GM13976 (cell line): ENCODE measurements around the gene FBP2.
"Not testable (repeated sequence)": the region's sequence is repeated elsewhere in the genome, so short reads cannot be mapped to it uniquely, and the experiment has no call there.

Source experiments
- DNase-seq: peaks from one replicate; pipeline ENCODE4 v3.0.0; 2012; ENCODE audit warnings: low spot score
- CTCF ChIP-seq: IDR thresholded peaks from 2 replicates; pipeline ENCODE4 v1.5.1; 2012; ENCODE audit warnings: borderline replicate concordance, mild to moderate bottlenecking; ENCODE audit not compliant: insufficient read depth; ENCODE audit errors: extremely low read depth, missing control alignments, control extremely low read depth
- in situ Hi-C: fragments of 300-500 bp; cut with MboI; formaldehyde crosslinking; loops from one replicate; pipeline ENCODE4 v1.12.0; 2022; ENCODE audit warnings: low sequenced_read_pairs, mixed read lengths, inconsistent platforms; ENCODE audit not compliant: unreplicated experiment

Gene FBP2

GRCh38 chr9:94568250-94568889 lies 25.3 kb downstream of the FBP2 start:
- no peak for DNase-seq
- TF ChIP-seq CTCF: no peak
- in situ Hi-C loops: no loop called here

DNA sequence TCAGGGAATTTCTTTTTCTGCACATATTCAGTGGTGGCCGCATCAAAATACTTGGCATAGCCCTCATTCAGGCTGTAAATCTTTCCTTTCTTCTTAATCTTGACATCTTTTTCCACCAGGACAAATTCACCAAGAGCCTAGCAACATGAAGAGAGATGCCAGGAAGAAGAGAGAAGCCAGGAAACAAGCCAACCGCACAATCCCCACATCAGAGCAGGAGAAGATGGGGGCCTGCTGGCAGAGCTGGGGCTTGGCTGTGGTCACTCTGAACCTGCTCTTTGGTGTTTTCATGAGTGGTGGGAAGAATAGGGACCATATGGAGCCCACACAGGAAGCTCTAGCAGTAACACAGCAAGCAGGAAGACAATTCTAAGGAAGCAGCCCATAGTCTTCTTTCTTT lies 26.4 kb downstream of the FBP2 start:
- in situ Hi-C loops: no loop called here
- no peak for DNase-seq
- TF ChIP-seq CTCF: no peak

DNA sequence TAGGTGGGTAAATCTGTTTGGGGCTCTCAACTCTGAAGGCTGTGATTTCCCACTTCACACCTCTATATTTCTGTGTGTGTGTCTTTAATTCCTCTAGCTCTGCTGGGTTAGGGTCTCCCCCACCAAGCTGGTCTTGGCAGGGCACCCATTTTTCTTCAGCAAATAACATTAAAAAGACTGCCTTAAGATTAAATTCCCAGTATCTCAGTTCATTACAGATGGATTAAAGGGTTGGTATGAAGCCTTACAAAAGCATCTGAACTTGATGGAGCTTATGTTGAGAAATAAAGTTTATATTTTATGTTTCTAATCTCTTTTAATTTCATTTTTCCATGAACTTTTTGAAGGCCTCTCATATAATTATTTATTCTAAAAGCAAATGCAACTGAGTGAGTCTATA lies 27.1 kb downstream of the FBP2 start:
- in situ Hi-C loops: no loop called here
- no peak for DNase-seq
- TF ChIP-seq CTCF: no peak

DNA sequence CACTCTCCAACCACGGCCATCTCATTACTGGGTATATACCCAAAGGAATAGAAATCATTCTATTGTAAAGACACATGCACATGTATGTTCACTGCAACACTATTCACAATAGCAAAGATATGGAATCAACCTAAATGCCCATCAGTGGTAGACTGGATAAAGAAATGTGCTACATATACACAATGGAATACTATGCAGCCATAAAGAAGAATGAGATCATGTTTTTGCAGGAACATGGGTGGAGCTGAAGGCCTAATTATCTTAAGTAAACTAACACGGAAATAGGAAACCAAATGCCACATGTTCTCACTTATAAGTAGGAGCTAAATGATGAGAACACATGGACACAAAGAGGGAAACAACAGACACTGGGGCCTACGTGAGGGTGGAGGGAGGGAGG lies 29.3 kb downstream of the FBP2 start:
- DNase-seq, in situ Hi-C loops: not testable (repeated sequence)

GRCh38 chr9:94563548-94563947 lies 30.1 kb downstream of the FBP2 start:
- in situ Hi-C loops: no loop called here
- TF ChIP-seq CTCF: no peak
- DNase-seq: no peak

DNA sequence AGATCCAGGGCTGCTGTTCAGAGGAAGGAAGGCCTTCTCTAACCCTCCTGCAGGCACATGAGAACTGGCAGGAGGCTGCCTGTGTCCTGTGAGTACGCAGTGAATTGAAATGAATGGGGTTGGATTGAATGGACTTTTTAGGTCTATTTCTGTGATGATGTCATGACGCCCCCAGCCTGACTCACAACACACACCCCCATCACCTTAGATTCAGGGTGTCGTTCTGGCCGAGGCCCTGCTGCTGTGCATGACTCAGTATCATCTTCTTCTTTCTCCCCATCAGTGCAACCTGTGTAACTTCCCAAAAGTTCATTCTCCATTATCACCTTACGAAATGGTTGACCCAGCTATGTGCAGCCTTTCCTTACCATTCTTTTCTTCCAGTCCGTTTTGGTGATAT lies 33.4 kb downstream of the FBP2 start:
- in situ Hi-C loops: no loop called here
- no peak for TF ChIP-seq CTCF
- no peak for DNase-seq

DNA sequence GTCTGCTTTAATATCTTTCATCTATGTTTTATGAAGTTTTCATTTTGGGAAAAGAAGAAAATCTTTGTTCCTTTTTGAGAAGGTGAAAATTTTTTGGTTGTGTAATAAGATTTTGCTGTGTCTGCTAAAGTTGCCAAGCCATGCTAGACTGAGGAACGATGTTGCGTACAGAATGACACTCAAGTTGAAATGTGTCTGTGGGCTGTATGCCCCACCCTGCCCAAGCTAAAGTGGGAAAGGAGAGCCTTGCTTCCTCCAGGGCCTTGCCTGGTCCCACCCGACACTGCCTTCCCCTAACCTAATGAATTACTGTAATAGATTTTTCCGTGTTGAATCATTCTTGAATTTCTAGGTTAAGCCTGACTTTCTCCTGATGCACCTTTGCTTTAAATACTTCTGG lies 36.2 kb downstream of the FBP2 start:
- in situ Hi-C loops: no loop called here
- TF ChIP-seq CTCF: no peak
- DNase-seq: no peak
